Skeletal muscle satellite cell (primary cell): Measurements from ENCODE around the gene NNMT.

Experiments
- H3K27me3 ChIP-seq: 2 replicates; pipeline ENCODE4 v1.7.0; 2013; ENCODE audit warnings: low read length; ENCODE audit not compliant: control insufficient read depth, insufficient read depth
- H3K36me3 ChIP-seq: 2 replicates; pipeline ENCODE4 v1.7.0; 2013; ENCODE audit warnings: mild to moderate bottlenecking, control low read depth, low read length; ENCODE audit not compliant: insufficient read depth
- H3K4me1 ChIP-seq: 2 replicates; pipeline ENCODE4 v1.7.0; 2013; ENCODE audit warnings: low read length; ENCODE audit not compliant: control insufficient read depth, insufficient read depth
- H3K4me2 ChIP-seq: 2 replicates; pipeline ENCODE4 v1.7.0; 2013; ENCODE audit warnings: mild to moderate bottlenecking, low read length
- H3K4me3 ChIP-seq: 2 replicates; pipeline ENCODE4 v1.7.0; 2013; ENCODE audit warnings: low read length
- H3K9ac ChIP-seq: 2 replicates; pipeline ENCODE4 v1.7.0; 2013; ENCODE audit warnings: mild to moderate bottlenecking, low read depth, low read length, moderate library complexity
- H3K9me3 ChIP-seq: replicated peaks from 2 replicates; pipeline ENCODE4 v1.7.0; 2013; ENCODE audit warnings: mild to moderate bottlenecking, control low read depth, low read length

NNMT gene

DNA sequence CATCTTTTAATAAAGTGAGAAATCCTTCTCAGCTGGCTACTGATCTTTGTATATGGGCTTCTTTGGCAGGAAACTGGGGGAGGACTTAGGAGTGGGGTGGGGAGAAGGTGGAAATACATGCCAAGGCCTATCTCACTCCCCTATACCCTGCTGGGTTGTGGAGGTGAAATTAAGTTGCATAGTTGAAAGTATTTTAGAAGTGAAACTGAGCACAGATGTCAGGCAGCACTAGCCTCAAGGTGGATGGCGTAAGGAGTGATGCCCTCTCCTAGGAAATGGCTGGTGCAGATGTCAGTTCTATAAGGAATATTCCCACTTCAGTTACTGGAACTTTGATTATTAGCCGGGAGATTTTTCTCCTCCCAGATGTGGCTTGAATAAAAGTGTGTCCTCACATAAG is 46.3 kb downstream of the NNMT start:
- H3K36me3 ChIP-seq = no peaks in the 10 kb centered on the region
- H3K4me3 ChIP-seq = no peak overlapping the region
- H3K4me2 ChIP-seq = no peak overlapping the region
- H3K9ac ChIP-seq = no peak overlapping the region
- no peaks in the 10 kb centered on the region for H3K9me3 ChIP-seq
- peaks cover 5% of the 10 kb centered on the region for H3K4me1 ChIP-seq
- H3K27me3 ChIP-seq = no peaks in the 10 kb centered on the region

DNA sequence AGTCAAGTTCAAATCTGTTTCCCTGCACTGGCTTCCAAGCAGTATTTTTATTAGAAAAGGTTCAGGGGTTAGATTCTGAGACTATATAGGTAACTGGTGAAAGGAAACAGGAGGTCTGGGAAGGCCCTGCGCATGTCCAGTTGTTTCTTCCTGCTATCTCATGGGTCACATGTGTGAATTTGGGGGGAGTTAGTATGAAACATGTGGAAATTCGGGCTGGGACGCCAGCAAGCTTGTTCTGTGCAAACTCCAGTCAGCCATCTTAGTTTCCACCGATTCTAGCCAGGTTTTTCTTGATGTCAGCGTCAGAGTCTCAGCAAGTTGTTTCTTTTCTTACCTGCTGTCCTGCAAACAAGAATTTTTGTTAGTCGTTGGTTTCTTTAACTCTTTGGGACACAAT is 46.8 kb downstream of the NNMT start:
- Histone ChIP-seq H3K9me3 (no peaks in the 10 kb centered on the region), H3K27me3 (no peaks in the 10 kb centered on the region), H3K4me1 (peaks cover 5% of the 10 kb centered on the region), H3K4me2 (no peak overlapping the region), H3K4me3 (no peak overlapping the region), H3K36me3 (no peaks in the 10 kb centered on the region), H3K9ac (no peak overlapping the region)

DNA sequence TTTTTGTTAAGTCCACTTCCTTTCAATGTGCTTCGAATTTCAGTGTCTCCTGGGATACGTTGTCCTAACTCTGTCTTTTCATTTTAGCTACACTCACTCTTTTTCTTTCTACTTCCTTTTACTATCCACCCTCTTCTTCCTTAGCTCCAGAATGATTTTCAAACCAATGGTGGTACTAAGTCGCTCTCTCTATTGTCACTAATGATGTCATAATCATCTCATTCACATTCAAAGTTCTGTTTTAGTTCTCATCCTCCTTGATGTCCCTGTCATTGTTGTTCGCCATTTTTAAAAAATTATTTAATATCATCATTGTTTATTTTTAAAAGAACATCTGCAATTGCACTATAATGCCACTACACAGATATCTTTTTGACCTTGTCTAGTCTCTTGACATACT is 47.3 kb downstream of the NNMT start:
- no peak overlapping the region for H3K4me3 ChIP-seq
- peaks cover 5% of the 10 kb centered on the region for H3K4me1 ChIP-seq
- no peaks in the 10 kb centered on the region for H3K36me3 ChIP-seq
- no peaks in the 10 kb centered on the region for H3K27me3 ChIP-seq
- H3K4me2 ChIP-seq = no peak overlapping the region
- H3K9me3 ChIP-seq = no peaks in the 10 kb centered on the region
- H3K9ac ChIP-seq = no peak overlapping the region

GRCh38 chr11:114344494-114344893 is 48.3 kb downstream of the NNMT start:
- no peaks in the 10 kb centered on the region for H3K27me3 ChIP-seq
- H3K9me3 ChIP-seq = no peaks in the 10 kb centered on the region
- H3K4me3 ChIP-seq = no peak overlapping the region
- no peak overlapping the region for H3K4me2 ChIP-seq
- H3K4me1 ChIP-seq = peaks cover 5% of the 10 kb centered on the region
- H3K36me3 ChIP-seq = no peaks in the 10 kb centered on the region
- no peak overlapping the region for H3K9ac ChIP-seq

DNA sequence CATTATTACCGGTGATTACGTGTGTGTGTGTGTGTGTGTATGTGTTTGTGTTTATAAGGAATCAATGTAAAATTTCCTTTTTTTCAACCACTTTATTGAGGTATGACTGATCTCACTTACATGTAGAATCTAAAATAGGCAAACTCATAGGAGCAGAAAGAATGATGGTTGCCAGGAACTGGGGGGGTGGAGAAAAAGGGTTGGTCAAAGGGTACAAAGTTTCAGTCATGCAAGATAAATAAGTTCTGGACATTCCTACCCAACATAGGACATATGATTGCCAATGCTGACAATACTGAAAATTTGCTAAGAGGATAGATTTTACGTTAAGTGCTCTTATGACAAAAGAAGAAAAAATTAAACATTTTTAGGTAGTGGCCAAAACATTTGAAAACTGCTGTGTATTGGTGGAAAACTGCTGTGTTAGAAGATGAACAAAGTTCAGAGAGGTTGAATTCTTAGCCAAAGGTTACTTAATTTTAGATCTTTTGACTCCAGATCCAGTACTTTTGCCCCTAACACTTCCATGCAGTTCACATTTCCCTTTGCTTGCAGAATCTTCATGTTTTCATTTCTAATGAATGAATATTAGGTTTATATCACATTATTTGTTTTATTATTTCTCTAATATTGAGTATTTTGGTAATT is 49.5 kb downstream of the NNMT start:
- no peak overlapping the region for H3K4me3 ChIP-seq
- no peaks in the 10 kb centered on the region for H3K36me3 ChIP-seq
- H3K27me3 ChIP-seq = no peaks in the 10 kb centered on the region
- peaks cover under 1% of the 10 kb centered on the region for H3K4me1 ChIP-seq
- H3K9me3 ChIP-seq = no peaks in the 10 kb centered on the region
- no peak overlapping the region for H3K9ac ChIP-seq
- H3K4me2 ChIP-seq = no peak overlapping the region

GRCh38 chr11:114346709-114347141 is 50.5 kb downstream of the NNMT start:
- Histone ChIP-seq H3K4me3 (no peak overlapping the region), H3K9ac (no peak overlapping the region), H3K27me3 (no peaks in the 10 kb centered on the region), H3K9me3 (no peaks in the 10 kb centered on the region), H3K36me3 (no peaks in the 10 kb centered on the region), H3K4me1 (no peaks in the 10 kb centered on the region), H3K4me2 (peak overlapping the region; percentile 18)

DNA sequence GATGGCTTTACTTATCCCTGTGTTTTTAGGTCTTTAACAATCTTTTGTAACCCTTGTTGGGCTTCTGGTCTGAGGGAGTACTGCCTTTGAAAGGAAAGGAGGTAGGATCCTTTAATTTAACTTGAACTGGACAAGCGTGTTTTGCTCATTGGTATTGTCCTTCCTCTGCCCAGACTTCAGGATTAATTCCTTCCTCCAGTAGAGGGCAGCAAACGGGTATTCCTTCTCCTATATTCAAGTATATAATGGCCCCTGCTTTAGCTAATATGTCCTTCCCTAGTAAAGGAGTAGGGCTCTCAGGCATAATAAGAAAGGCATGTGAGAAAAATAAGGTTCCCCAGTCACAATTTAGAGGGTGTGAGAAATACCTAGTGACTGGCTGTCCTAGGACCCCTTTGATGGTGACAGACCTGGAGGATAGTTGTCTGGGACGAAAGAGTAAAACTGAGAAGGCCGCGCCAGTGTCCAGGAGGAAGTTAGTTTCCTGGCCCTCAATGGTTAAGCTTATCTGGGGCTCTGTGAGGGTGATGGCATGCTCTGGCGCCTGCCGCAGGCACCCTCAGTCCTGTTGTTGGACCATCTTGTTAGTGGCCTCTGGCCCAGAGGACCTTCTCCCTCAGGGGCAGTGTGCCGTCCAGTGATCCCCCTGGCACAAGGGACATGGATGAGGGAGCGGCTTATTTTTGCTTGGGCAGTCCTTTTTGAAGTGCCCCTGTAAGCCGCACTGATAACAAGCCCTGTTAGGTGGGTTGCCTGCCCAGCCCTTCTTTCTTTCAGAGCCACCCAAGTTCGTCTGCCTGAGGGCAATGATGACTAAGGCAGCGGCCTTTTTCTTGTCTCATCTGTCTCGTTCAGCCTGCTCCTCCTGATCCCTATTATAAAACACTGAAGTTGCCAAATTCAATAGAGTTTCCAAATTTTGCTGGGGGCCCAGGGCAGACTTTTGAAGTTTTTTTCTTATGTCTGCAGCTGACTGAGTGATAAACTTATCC is 52.3 kb downstream of the NNMT start:
- no peak overlapping the region for H3K4me3 ChIP-seq
- no peaks in the 10 kb centered on the region for H3K9me3 ChIP-seq
- H3K9ac ChIP-seq = no peak overlapping the region
- H3K27me3 ChIP-seq = no peaks in the 10 kb centered on the region
- H3K36me3 ChIP-seq = no peaks in the 10 kb centered on the region
- H3K4me1 ChIP-seq = no peaks in the 10 kb centered on the region
- peak overlapping the region; percentile 16 for H3K4me2 ChIP-seq

- Histone ChIP-seq H3K4me3 (no peak overlapping the region), H3K27me3 (no peaks in the 10 kb centered on the region), H3K9ac (no peak overlapping the region), H3K36me3 (no peaks in the 10 kb centered on the region), H3K4me1 (peaks cover 7% of the 10 kb centered on the region), H3K4me2 (no peak overlapping the region), H3K9me3 (no peaks in the 10 kb centered on the region)
Observed at GRCh38 chr11:114350022-114350421, 53.8 kb downstream of the NNMT start.

- Histone ChIP-seq H3K4me1 (peaks cover 7% of the 10 kb centered on the region), H3K36me3 (no peaks in the 10 kb centered on the region), H3K9me3 (no peaks in the 10 kb centered on the region), H3K9ac (no peak overlapping the region), H3K27me3 (no peaks in the 10 kb centered on the region), H3K4me3 (no peak overlapping the region), H3K4me2 (peak overlapping the region; percentile 26)
Observed at GRCh38 chr11:114353443-114353842, 57.2 kb downstream of the NNMT start.

DNA sequence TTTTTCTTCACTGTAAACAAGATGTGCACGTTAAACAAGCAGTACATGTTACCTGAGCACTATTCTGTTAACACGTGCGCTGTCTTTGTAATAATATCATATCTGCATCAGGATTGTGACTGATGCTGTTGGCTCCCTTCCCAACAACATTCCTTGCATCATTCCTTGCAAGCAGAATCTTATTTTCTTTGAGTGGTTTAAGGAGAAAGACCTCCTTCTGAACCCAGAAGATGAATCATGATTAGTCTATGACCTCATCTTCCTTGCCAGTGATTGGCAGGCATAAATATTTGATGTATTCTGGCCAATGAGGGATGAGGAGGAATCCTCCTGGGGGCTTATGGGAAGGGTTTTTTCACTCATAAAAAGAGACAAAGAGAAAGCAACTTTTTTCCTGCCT is 57.9 kb downstream of the NNMT start:
- Histone ChIP-seq H3K9me3 (no peaks in the 10 kb centered on the region), H3K4me2 (peak overlapping the region; percentile 26), H3K36me3 (no peaks in the 10 kb centered on the region), H3K4me1 (peaks cover 14% of the 10 kb centered on the region), H3K9ac (no peak overlapping the region), H3K27me3 (no peaks in the 10 kb centered on the region), H3K4me3 (no peak overlapping the region)

GRCh38 chr11:114358716-114359115 is 62.5 kb downstream of the NNMT start:
- no peak overlapping the region for H3K4me2 ChIP-seq
- peak overlapping the region; percentile 8 for H3K9ac ChIP-seq
- H3K27me3 ChIP-seq = no peaks in the 10 kb centered on the region
- H3K4me1 ChIP-seq = peaks cover 23% of the 10 kb centered on the region
- H3K36me3 ChIP-seq = no peaks in the 10 kb centered on the region
- no peak overlapping the region for H3K4me3 ChIP-seq
- no peaks in the 10 kb centered on the region for H3K9me3 ChIP-seq
